ENCODE results near the gene INO80D.

The INO80D gene

DNA sequence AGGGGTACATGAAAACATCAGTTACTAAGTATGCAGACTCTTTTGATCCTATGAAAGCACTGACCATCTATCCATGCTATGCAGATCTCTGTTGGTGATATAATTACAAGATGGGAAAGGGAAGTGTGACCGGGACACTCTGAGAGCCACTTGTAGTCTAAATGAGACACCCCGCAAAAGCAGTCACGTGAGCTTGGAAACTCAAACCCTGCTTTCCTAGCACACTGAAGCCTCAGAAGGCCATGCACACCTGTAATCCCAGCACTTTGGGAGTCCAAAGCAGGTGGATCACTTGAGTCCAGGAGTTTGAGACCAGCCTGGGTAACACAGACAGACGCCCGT, 137.5 kb downstream of the INO80D start:
- TF ChIP-seq, protein P1, sequence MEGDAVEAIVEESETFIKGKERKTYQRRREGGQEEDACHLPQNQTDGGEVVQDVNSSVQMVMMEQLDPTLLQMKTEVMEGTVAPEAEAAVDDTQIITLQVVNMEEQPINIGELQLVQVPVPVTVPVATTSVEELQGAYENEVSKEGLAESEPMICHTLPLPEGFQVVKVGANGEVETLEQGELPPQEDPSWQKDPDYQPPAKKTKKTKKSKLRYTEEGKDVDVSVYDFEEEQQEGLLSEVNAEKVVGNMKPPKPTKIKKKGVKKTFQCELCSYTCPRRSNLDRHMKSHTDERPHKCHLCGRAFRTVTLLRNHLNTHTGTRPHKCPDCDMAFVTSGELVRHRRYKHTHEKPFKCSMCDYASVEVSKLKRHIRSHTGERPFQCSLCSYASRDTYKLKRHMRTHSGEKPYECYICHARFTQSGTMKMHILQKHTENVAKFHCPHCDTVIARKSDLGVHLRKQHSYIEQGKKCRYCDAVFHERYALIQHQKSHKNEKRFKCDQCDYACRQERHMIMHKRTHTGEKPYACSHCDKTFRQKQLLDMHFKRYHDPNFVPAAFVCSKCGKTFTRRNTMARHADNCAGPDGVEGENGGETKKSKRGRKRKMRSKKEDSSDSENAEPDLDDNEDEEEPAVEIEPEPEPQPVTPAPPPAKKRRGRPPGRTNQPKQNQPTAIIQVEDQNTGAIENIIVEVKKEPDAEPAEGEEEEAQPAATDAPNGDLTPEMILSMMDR (conservative IDR thresholded peaks at IDR 0.05; ENCODE audit: low read depth, low read length): no peak
- no peak overlapping the region for H3K4me3 ChIP-seq (ENCODE audit: low read length)
- DNase-seq (ENCODE audit: low read depth): no peak

DNA sequence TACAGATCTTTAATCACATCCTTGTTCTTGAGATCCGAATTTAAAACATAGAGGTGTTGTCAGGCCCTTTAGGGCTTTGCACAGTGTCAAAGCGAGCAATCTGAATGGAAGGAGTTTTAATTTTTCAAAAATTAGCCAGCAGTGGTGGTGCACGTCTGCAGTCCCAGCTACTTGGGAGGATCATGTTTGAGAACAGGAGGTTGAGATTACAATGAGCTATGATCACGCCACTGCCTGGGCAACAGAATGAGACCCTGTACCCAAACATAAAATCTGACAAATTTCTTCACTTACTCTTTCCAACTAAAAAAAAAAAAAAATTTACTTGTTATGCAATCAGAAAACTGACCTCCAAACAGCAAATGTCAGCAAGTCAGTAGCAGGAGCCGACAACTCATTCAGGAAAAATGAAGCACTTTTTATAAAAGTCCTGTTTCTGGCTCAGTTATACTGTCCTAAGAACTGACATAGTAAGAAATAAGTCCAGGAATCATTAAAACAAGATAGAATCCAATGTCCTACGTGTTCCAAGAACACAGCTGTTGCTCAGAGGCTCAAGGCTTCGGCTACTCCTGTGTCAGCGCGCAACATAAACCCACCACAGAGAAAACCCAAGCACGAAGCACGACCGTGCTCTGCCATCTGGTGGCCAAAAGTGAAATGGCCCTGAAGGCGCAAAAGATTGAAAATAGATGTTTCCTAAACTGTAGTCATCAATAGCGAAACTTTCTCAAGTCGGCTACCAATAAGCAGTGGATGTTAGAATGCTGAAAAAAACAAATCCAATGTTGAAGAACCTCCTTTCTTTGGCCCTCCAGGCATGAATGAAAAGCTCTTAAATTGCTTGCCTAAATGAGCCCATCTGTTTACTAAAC, 138.1 kb downstream of the INO80D start:
- TF ChIP-seq, protein P1 (conservative IDR thresholded peaks at IDR 0.05; ENCODE audit: low read depth, low read length): peak; percentile 97
- no peak overlapping the region for H3K4me3 ChIP-seq (ENCODE audit: low read length)
- peak; percentile 23 for DNase-seq (ENCODE audit: low read depth)

- DNase-seq (ENCODE audit: low read depth): no peak
- TF ChIP-seq, protein P1 (conservative IDR thresholded peaks at IDR 0.05; ENCODE audit: low read depth, low read length): no peak
- no peak overlapping the region for H3K4me3 ChIP-seq (ENCODE audit: low read length)
These were observed 139.7 kb downstream of the INO80D start for GRCh38 chr2:205946226-205946625.
